CD4-positive, alpha-beta T cell treated with Interleukin-17A for 4 hours (primary cell): Measurements from ENCODE around the gene SLC13A1.
"Not testable (repeated sequence)": the region's sequence is repeated elsewhere in the genome, so short reads cannot be mapped to it uniquely, and the experiment has no call there.

Experiments used
- DNase-seq: peaks from one replicate; pipeline ENCODE4 v3.0.0-alpha.2; 2020; ENCODE audit warnings: mixed read lengths

SLC13A1 gene

GRCh38 chr7:123199883-123200282, at the start of gene SLC13A1:
Gene SLC13A1 (minus strand): TSS chr7:123199969. CDS start chr7:123199946, 23 bp downstream.
- DNase-seq: no peak

GRCh38 chr7:123244768-123245167, 45.0 kb upstream of the SLC13A1 start:
- DNase-seq: no peak

GRCh38 chr7:123242467-123243092, 42.8 kb upstream of the SLC13A1 start:
- no peak for DNase-seq

- DNase-seq: no peak
Observed at GRCh38 chr7:123241809-123242208, 42.0 kb upstream of the SLC13A1 start.

GRCh38 chr7:123231021-123232000, 31.5 kb upstream of the SLC13A1 start:
- no peak for DNase-seq

- DNase-seq: no peak
Observed at GRCh38 chr7:123230603-123231002, 30.8 kb upstream of the SLC13A1 start.

GRCh38 chr7:123230147-123230546, 30.4 kb upstream of the SLC13A1 start:
- no peak for DNase-seq

GRCh38 chr7:123229426-123229825, 29.7 kb upstream of the SLC13A1 start:
- DNase-seq: no peak

- DNase-seq: not testable (repeated sequence)
Observed at GRCh38 chr7:123227666-123228065, 27.9 kb upstream of the SLC13A1 start.

GRCh38 chr7:123220396-123220795, 20.6 kb upstream of the SLC13A1 start:
- DNase-seq: no peak

- no peak for DNase-seq
Observed at GRCh38 chr7:123218866-123219265, 19.1 kb upstream of the SLC13A1 start.

- no peak for DNase-seq
Observed at GRCh38 chr7:123216825-123217224, 17.1 kb upstream of the SLC13A1 start.

- no peak for DNase-seq
Observed at GRCh38 chr7:123215350-123215749, 15.6 kb upstream of the SLC13A1 start.

- DNase-seq: no peak
Observed at GRCh38 chr7:123211545-123211944, 11.8 kb upstream of the SLC13A1 start.

- no peak for DNase-seq
Observed at GRCh38 chr7:123210986-123211385, 11.2 kb upstream of the SLC13A1 start.

- DNase-seq: no peak
Observed at GRCh38 chr7:123209786-123210185, 10.0 kb upstream of the SLC13A1 start.

- no peak for DNase-seq
Observed at GRCh38 chr7:123208793-123209192, 9.0 kb upstream of the SLC13A1 start.

GRCh38 chr7:123204206-123204835, 4.6 kb upstream of the SLC13A1 start:
- DNase-seq: no peak

- no peak for DNase-seq
Observed at GRCh38 chr7:123201901-123202300, 2.1 kb upstream of the SLC13A1 start.

- no peak for DNase-seq
Observed at GRCh38 chr7:123198668-123199652, 809 bp downstream of the SLC13A1 start.

GRCh38 chr7:123198111-123198510, 1.7 kb downstream of the SLC13A1 start:
- DNase-seq: no peak

GRCh38 chr7:123193235-123193634, 6.5 kb downstream of the SLC13A1 start:
- DNase-seq: no peak
